Keratinocyte (primary cell): ENCODE measurements around the gene RTN3. TPM values are rescaled to one million over a fixed set of nuclear protein-coding genes. Genes with fewer than 3 reads are reported as not detected.

Experiments
- DNase-seq: peaks from one replicate; pipeline ENCODE4 v3.0.0-alpha.2; 2011; ENCODE audit warnings: low read depth, missing footprints, low spot score
- FAIRE-seq: peaks from 2 replicates; lab custom pipeline; 2011; peaks lifted over from hg19 to GRCh38; lab: Jason Lieb, UNC
- H2AFZ ChIP-seq: 2 replicates; pipeline ENCODE4 v1.6.0; 2012; ENCODE audit warnings: low read length, control low read depth, inconsistent platforms; ENCODE audit not compliant: control insufficient read depth
- H3K27ac ChIP-seq: 2 replicates; pipeline ENCODE4 v1.5.1; 2011; ENCODE audit warnings: low read length; ENCODE audit not compliant: control insufficient read depth, insufficient read depth
- H3K27me3 ChIP-seq: 3 replicates; pipeline ENCODE4 v1.6.0; 2011; ENCODE audit warnings: low read length; ENCODE audit not compliant: control insufficient read depth, insufficient read depth; ENCODE audit errors: extremely low read depth
- H3K36me3 ChIP-seq, 2 experiments: 2 replicates in 1 of 2; 3 replicates in 1 of 2; pipeline ENCODE4 v1.5.1; 2011; ENCODE audit warnings: low read length in 2 of 2, mild to moderate bottlenecking in 1 of 2; ENCODE audit not compliant: control insufficient read depth in 2 of 2, insufficient read depth in 2 of 2; ENCODE audit errors: extremely low read depth in 1 of 2
- H3K4me1 ChIP-seq: 3 replicates; pipeline ENCODE4 v1.5.1; 2011; ENCODE audit warnings: low read length; ENCODE audit not compliant: control insufficient read depth, insufficient read depth; ENCODE audit errors: extremely low read depth
- H3K4me2 ChIP-seq: 3 replicates; pipeline ENCODE4 v1.6.0; 2011; ENCODE audit warnings: low read depth, low read length; ENCODE audit not compliant: control insufficient read depth, insufficient read depth; ENCODE audit errors: extremely low read depth
- H3K4me3 ChIP-seq, 3 experiments: fragments of 200-600 bp in 1 of 3; sonication (generic) in 1 of 3; 2 replicates in 2 of 3; 3 replicates in 1 of 3; pipeline ENCODE4 v1.5.1; 2011 to 2016; ENCODE audit warnings: low read length in 3 of 3, mild to moderate bottlenecking in 3 of 3, control low read depth in 2 of 3, inconsistent platforms in 1 of 3, low read depth in 1 of 3, mixed read lengths in 1 of 3, mixed run types in 1 of 3, moderate library complexity in 1 of 3; ENCODE audit not compliant: control insufficient read depth in 2 of 3, insufficient read depth in 2 of 3; ENCODE audit errors: extremely low read depth in 1 of 3
- H3K79me2 ChIP-seq: 2 replicates; pipeline ENCODE4 v1.6.0; 2012; ENCODE audit warnings: low read length; ENCODE audit not compliant: control insufficient read depth, insufficient read depth
- H3K9ac ChIP-seq: 3 replicates; pipeline ENCODE4 v1.6.0; 2011; ENCODE audit warnings: low read length; ENCODE audit not compliant: control insufficient read depth, insufficient read depth; ENCODE audit errors: extremely low read depth
- H3K9me1 ChIP-seq: 3 replicates; pipeline ENCODE4 v1.6.0; 2011; ENCODE audit warnings: low read length; ENCODE audit not compliant: control insufficient read depth, insufficient read depth; ENCODE audit errors: extremely low read depth
- H3K9me3 ChIP-seq: 2 replicates; pipeline ENCODE4 v1.5.1; 2012; ENCODE audit warnings: low read depth, low read length; ENCODE audit not compliant: control insufficient read depth
- H4K20me1 ChIP-seq: 3 replicates; pipeline ENCODE4 v1.6.0; 2011; ENCODE audit warnings: low read length; ENCODE audit not compliant: control insufficient read depth, insufficient read depth; ENCODE audit errors: extremely low read depth
- EZH2 ChIP-seq: IDR thresholded peaks from one replicate; pipeline ENCODE4 v1.6.1; 2012; ENCODE audit warnings: inconsistent platforms, mild to moderate bottlenecking, low read length, moderate library complexity
- dilution Hi-C: fragments of 300-500 bp; cut with MboI; formaldehyde crosslinking; loops from one replicate; pipeline ENCODE4 v1.7.0; 2020; ENCODE audit warnings: low sequenced_read_pairs; ENCODE audit not compliant: extremely low pct_ligation_motif_present
- polyA plus RNA-seq, 5 experiments: library from polyadenylated mRNA; depleted of rRNA in 3 of 5; stranded (reverse) in 3 of 5; stranded (forward) in 1 of 5; unstranded in 1 of 5; fragments of >200 nt; gene quantifications; 1 replicate in 1 of 5; 2 replicates in 3 of 5; 3 replicates in 1 of 5; pipeline versions ENCODE4 v1.2.1 to v1.2.3, GENCODE V29; 2011 to 2012; ENCODE audit warnings: missing spikeins in 2 of 5, low read depth in 1 of 5, low replicate concordance in 1 of 5
- TF ChIP-seq, protein P1 (sequence below), 3 experiments: IDR thresholded peaks in 1 of 3; conservative IDR thresholded peaks in 1 of 3; optimal IDR thresholded peaks in 1 of 3; 2 replicates in 2 of 3; 3 replicates in 1 of 3; pipeline versions ENCODE3 to v1.5.1; 2011; ENCODE audit warnings: low read length in 3 of 3, mild to moderate bottlenecking in 3 of 3, moderate library complexity in 2 of 3, control low read depth in 1 of 3, inconsistent platforms in 1 of 3; ENCODE audit not compliant: insufficient read depth in 2 of 3; ENCODE audit errors: extremely low read depth in 1 of 3

RTN3 gene
- polyA plus RNA-seq, 1 donor (not counting 4 experiments of a cell fraction or from before 2014, with no cell fraction given) = 50.8 TPM

DNA sequence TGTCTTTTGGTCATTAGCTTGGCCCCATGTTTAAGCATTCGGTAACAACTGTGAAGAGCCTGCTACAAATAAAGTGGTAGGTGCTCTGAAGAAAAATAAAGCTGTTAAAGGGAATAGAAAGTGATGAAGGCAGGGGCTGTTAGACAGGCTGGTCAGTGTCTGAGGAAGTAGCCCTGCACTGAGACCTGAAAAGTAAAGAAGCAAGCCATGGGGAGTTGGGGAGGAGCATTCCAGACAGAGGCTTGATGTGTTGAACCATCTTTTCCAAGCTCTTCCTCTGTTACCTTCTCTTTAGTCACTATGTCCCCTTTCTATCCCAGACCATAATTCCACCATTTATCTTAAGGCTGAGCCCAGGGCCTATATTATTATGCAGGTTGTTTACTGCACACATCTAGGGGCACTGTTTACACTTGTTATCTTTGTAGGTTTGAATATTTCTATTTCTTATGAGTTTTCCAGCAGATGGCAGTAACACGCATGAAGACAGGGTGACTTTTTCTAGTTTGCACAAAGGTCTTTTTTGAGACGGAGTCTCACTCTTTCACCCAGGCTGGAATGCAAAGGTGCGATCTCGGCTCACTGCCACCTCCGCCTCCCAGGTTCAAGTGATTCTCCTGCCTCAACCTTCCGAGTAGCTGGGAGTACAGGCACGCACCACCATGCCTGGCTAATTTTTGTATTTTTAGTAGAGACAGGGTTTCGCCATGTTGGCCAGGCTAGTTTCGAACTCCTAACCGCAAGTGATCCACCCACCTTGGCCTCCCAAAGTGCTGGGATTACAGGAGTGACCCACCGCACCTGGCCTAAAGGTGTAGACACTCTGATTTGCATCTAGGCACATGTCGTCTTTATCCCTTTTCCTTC, 64.2 kb downstream of the RTN3 start:
- dilution Hi-C loops = no loop called here
- H3K27ac ChIP-seq = no peak overlapping the region
- H3K4me1 ChIP-seq = no peaks in the 10 kb centered on the region
- H3K9me3 ChIP-seq = no peaks in the 10 kb centered on the region
- no peak overlapping the region for H3K4me3 ChIP-seq
- H3K4me2 ChIP-seq = no peak overlapping the region
- TF ChIP-seq, protein P1, sequence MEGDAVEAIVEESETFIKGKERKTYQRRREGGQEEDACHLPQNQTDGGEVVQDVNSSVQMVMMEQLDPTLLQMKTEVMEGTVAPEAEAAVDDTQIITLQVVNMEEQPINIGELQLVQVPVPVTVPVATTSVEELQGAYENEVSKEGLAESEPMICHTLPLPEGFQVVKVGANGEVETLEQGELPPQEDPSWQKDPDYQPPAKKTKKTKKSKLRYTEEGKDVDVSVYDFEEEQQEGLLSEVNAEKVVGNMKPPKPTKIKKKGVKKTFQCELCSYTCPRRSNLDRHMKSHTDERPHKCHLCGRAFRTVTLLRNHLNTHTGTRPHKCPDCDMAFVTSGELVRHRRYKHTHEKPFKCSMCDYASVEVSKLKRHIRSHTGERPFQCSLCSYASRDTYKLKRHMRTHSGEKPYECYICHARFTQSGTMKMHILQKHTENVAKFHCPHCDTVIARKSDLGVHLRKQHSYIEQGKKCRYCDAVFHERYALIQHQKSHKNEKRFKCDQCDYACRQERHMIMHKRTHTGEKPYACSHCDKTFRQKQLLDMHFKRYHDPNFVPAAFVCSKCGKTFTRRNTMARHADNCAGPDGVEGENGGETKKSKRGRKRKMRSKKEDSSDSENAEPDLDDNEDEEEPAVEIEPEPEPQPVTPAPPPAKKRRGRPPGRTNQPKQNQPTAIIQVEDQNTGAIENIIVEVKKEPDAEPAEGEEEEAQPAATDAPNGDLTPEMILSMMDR (optimal IDR thresholded peaks at IDR 0.05 in 1 of 3, IDR thresholded peaks at IDR 0.05 in 1 of 3, conservative IDR thresholded peaks at IDR 0.05 in 1 of 3; ENCODE audit: extremely low read depth in 1 of 3, insufficient read depth in 2 of 3, low read length in 3 of 3) = no peak
- no peak for TF ChIP-seq EZH2
- peaks cover 2 to 5% of the 10 kb centered on the region in 2 experiments for H3K36me3 ChIP-seq
- no peak for DNase-seq
- no peak for FAIRE-seq
- H4K20me1 ChIP-seq = no peaks in the 10 kb centered on the region
- H3K9me1 ChIP-seq = no peaks in the 10 kb centered on the region
- H2AFZ ChIP-seq = no peak overlapping the region
- no peak overlapping the region for H3K9ac ChIP-seq
- H3K27me3 ChIP-seq = no peaks in the 10 kb centered on the region
- peaks cover 2% of the 10 kb centered on the region for H3K79me2 ChIP-seq

DNA sequence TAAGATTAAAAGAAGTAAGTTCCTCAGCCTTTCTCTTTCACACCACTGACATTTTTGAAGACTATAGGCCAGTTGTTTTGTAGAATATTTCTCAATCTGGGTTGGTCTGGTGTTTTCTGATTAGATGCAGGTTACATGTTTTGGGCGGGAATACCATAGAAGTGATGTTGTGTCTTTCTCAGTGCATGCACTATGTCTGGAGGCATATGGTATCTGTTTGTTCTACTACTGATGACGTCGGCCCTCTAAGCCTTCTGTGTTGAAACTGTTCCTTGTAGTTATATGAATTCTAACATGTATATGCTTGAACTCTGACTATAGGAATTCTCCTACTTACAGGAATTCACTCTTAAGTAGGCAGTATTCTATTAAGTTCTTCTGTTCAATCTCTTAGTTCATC, 65.7 kb downstream of the RTN3 start:
- Histone ChIP-seq H3K9me1 (no peaks in the 10 kb centered on the region), H3K9ac (no peak overlapping the region), H3K27ac (no peak overlapping the region), H3K4me2 (no peak overlapping the region), H3K27me3 (no peaks in the 10 kb centered on the region), H3K9me3 (no peaks in the 10 kb centered on the region), H4K20me1 (no peaks in the 10 kb centered on the region), H3K4me1 (no peaks in the 10 kb centered on the region), H3K79me2 (no peaks in the 10 kb centered on the region), H3K4me3 (no peak overlapping the region), H3K36me3 (peaks cover 4 to 5% of the 10 kb centered on the region in 2 experiments), H2AFZ (no peak overlapping the region)
- no peak for FAIRE-seq
- TF ChIP-seq EZH2 = no peak
- TF ChIP-seq, protein P1 (optimal IDR thresholded peaks at IDR 0.05 in 1 of 3, IDR thresholded peaks at IDR 0.05 in 1 of 3, conservative IDR thresholded peaks at IDR 0.05 in 1 of 3; ENCODE audit: extremely low read depth in 1 of 3, insufficient read depth in 2 of 3, low read length in 3 of 3) = no peak
- no peak for DNase-seq
- dilution Hi-C loops = no loop called here
